ENCODE results near the gene PHF19. TPM values are rescaled to one million over a fixed set of nuclear protein-coding genes. Genes with fewer than 3 reads are reported as not detected.

PHF19 gene
- total and polyA plus RNA-seq, 5 donors: 16.0 to 21.3 (median 19.3) TPM

GRCh38 chr9:120859361-120859760 is 17.6 kb downstream of the PHF19 start:
- WGBS: 76% methylated on average over 6 of the region's 6 CpGs
- H3K9me3 ChIP-seq (ENCODE audit: control insufficient read depth, low read length): no peaks in the 10 kb centered on the region
- H3K4me1 ChIP-seq (ENCODE audit: control insufficient read depth, insufficient read depth, low read length): peaks cover 3% of the 10 kb centered on the region
- no peaks in the 10 kb centered on the region for H3K27me3 ChIP-seq (ENCODE audit: control insufficient read depth, insufficient read depth)
- intact Hi-C loops (cut with DNase I): no loop called here
- ATAC-seq (no peak), DNase-seq (no peak)
- H3K27ac ChIP-seq (ENCODE audit: low read length): no peak overlapping the region
- no peak overlapping the region for H3K4me3 ChIP-seq (ENCODE audit: low read length)

DNA sequence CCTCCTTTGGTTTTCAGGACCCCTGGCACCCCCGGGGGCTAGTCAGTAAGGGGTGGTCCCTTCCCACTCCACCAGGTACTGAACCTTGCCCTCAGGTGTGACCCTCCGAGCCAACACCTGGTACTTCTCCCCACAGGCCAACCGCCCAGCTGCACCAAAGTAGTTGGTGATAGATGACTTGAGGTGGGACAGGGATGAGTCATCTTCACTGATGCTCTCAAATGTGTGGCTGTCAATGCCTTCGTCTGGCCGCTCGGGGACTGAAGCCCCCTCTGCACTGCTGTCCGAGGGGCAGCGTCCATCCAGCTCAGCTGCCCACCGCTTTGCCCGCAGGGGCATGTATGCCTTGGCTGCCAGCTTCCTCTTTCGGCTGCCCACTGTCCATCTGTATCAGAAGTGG is 19.1 kb downstream of the PHF19 start:
- no peak overlapping the region for H3K27ac ChIP-seq (ENCODE audit: low read length)
- H3K27me3 ChIP-seq (ENCODE audit: control insufficient read depth, insufficient read depth): no peaks in the 10 kb centered on the region
- no peaks in the 10 kb centered on the region for H3K9me3 ChIP-seq (ENCODE audit: control insufficient read depth, low read length)
- WGBS: 94% methylated on average over 11 of the region's 11 CpGs
- no peak for DNase-seq
- ATAC-seq: no peak
- intact Hi-C loops (cut with DNase I): no loop called here
- no peak overlapping the region for H3K4me3 ChIP-seq (ENCODE audit: low read length)
- H3K4me1 ChIP-seq (ENCODE audit: control insufficient read depth, insufficient read depth, low read length): peaks cover 3% of the 10 kb centered on the region

DNA sequence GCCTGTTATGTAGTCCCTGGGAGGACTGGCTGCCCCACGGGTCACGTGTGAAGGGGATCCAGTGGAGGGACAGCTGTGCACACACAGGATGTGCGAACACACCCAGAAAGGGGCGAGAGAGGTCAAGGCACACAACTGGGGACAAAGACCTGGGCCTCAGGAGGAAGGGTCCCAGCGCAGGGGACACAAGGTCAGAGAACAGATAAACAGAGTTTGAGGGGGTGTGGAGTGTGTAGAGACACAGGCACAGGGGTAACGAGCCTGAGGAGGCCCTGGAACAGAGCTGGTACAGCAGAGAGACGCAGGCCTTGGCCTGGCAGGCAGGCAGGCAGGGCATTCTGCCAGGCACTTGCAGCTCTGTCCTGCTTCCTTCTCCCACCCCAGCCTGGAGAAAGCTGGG is 19.5 kb downstream of the PHF19 start:
- 77% methylated on average over 7 of the region's 7 CpGs for WGBS
- H3K4me1 ChIP-seq (ENCODE audit: control insufficient read depth, insufficient read depth, low read length): peaks cover 3% of the 10 kb centered on the region
- no peaks in the 10 kb centered on the region for H3K9me3 ChIP-seq (ENCODE audit: control insufficient read depth, low read length)
- H3K27me3 ChIP-seq (ENCODE audit: control insufficient read depth, insufficient read depth): no peaks in the 10 kb centered on the region
- intact Hi-C loops (cut with DNase I): no loop called here
- no peak overlapping the region for H3K27ac ChIP-seq (ENCODE audit: low read length)
- DNase-seq: peak in 2 of 3 donors; percentile 56 to 66
- ATAC-seq: no peak
- no peak overlapping the region for H3K4me3 ChIP-seq (ENCODE audit: low read length)

DNA sequence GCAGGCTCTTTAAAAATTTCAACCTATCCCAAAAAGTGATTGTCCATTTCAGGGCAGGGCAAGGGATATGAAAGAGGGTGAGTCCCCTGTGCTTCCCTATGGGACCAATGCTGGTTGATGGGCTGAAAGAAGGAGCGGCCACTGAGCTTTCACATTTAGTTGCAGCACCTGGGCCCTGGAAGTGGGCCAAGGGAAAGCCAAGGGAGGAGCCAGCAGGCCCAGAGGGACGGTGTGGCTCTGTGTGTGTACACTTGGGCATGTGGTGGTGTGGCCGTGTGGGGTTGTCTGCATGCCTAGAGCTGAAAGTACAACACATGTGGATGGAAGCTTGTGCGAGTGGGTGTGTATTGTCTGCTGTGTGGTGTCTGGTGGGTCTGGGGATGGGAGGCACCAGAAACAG is 20.3 kb downstream of the PHF19 start:
- Histone ChIP-seq H3K27me3 (ENCODE audit: control insufficient read depth, insufficient read depth) (no peaks in the 10 kb centered on the region), H3K4me1 (ENCODE audit: control insufficient read depth, insufficient read depth, low read length) (peaks cover 3% of the 10 kb centered on the region), H3K27ac (ENCODE audit: low read length) (no peak overlapping the region), H3K4me3 (ENCODE audit: low read length) (no peak overlapping the region), H3K9me3 (ENCODE audit: control insufficient read depth, low read length) (no peaks in the 10 kb centered on the region)
- DNase-seq (peak in 1 of 3 donors; percentile 47), ATAC-seq (peak in 1 of 2 donors; percentile 19)
- intact Hi-C loops (cut with DNase I): no loop called here
- WGBS: 77% methylated on average over 4 of the region's 4 CpGs

- intact Hi-C loops (cut with DNase I): no loop called here
- 91% methylated on average over 7 of the region's 7 CpGs for WGBS
- no peak overlapping the region for H3K4me3 ChIP-seq (ENCODE audit: low read length)
Measured at GRCh38 chr9:120855827-120856670, 20.9 kb downstream of the PHF19 start.

DNA sequence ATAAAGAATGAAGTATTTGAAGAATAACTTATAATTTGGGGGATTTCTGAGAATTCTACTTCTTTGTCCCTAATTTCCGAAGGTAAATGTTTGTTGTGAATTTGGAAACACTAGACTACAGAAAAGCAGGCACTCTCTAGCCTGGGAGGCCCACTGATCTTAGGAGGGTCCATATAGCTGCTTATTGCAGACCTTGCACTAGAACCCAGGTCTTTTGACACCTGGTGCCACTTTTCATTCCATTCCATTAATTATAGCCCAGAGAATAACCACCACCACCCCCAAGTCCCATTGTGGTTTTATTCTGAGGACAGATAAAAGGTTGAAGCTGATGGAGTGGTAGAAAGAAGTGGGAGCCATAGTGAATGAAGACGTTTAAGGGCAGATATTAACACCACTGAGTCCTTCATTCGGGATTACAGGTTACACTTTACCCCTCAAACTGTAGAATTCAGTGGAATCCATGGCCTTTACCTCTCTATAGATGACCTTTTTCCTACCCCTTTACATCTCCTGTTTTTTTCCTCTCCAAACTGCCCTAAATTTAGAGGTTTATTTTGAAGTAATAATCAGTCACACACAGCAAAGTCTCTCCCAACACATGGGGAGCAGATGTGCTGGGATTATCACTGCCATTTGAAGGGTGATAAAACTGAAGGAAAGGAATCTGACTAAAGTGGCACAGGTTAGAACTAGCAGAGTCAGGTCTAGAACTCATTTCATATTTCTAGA is 22.2 kb downstream of the PHF19 start:
- intact Hi-C loops (cut with DNase I): no loop called here
- no peak for ATAC-seq
- WGBS: 84% methylated on average over 3 of the region's 3 CpGs

More at GRCh38 chr9:120855827-120856670, 20.9 kb downstream of the PHF19 start:
- DNase-seq: no peak
- Histone ChIP-seq H3K9me3 (ENCODE audit: control insufficient read depth, low read length) (no peaks in the 10 kb centered on the region), H3K27me3 (ENCODE audit: control insufficient read depth, insufficient read depth) (no peaks in the 10 kb centered on the region), H3K27ac (ENCODE audit: low read length) (no peak overlapping the region), H3K4me1 (ENCODE audit: control insufficient read depth, insufficient read depth, low read length) (peaks cover 3% of the 10 kb centered on the region)
- ATAC-seq: peak in 1 of 2 donors; percentile 9

GRCh38 chr9:120853198-120853597 is 23.8 kb downstream of the PHF19 start:
- H3K9me3 ChIP-seq (ENCODE audit: control insufficient read depth, low read length): no peaks in the 10 kb centered on the region
- no peak overlapping the region for H3K27ac ChIP-seq (ENCODE audit: low read length)
- H3K4me3 ChIP-seq (ENCODE audit: low read length): no peak overlapping the region
- intact Hi-C loops (cut with DNase I): no loop called here
- no peaks in the 10 kb centered on the region for H3K27me3 ChIP-seq (ENCODE audit: control insufficient read depth, insufficient read depth)
- peaks cover 3% of the 10 kb centered on the region for H3K4me1 ChIP-seq (ENCODE audit: control insufficient read depth, insufficient read depth, low read length)
- no peak for DNase-seq
- no peak for ATAC-seq
- WGBS: 87% methylated on average over 6 of the region's 6 CpGs

More for the DNA sequence above, 22.2 kb downstream of the PHF19 start:
- DNase-seq: no peak
- Histone ChIP-seq H3K27ac (ENCODE audit: low read length) (no peak overlapping the region), H3K4me3 (ENCODE audit: low read length) (no peak overlapping the region), H3K27me3 (ENCODE audit: control insufficient read depth, insufficient read depth) (no peaks in the 10 kb centered on the region), H3K4me1 (ENCODE audit: control insufficient read depth, insufficient read depth, low read length) (peaks cover 3% of the 10 kb centered on the region), H3K9me3 (ENCODE audit: control insufficient read depth, low read length) (no peaks in the 10 kb centered on the region)

GRCh38 chr9:120852240-120853010 is 24.6 kb downstream of the PHF19 start:
- ATAC-seq: no peak
- Histone ChIP-seq H3K27me3 (ENCODE audit: control insufficient read depth, insufficient read depth) (no peaks in the 10 kb centered on the region), H3K4me3 (ENCODE audit: low read length) (no peak overlapping the region), H3K27ac (ENCODE audit: low read length) (no peak overlapping the region), H3K9me3 (ENCODE audit: control insufficient read depth, low read length) (no peaks in the 10 kb centered on the region), H3K4me1 (ENCODE audit: control insufficient read depth, insufficient read depth, low read length) (peaks cover 3% of the 10 kb centered on the region)
- no peak for DNase-seq
- intact Hi-C loops (cut with DNase I): no loop called here
- WGBS: 82% methylated on average over 5 of the region's 5 CpGs

GRCh38 chr9:120851449-120851848 is 25.5 kb downstream of the PHF19 start:
- no peak for ATAC-seq
- H3K4me1 ChIP-seq (ENCODE audit: control insufficient read depth, insufficient read depth, low read length): peaks cover 4% of the 10 kb centered on the region
- no peaks in the 10 kb centered on the region for H3K9me3 ChIP-seq (ENCODE audit: control insufficient read depth, low read length)
- H3K27me3 ChIP-seq (ENCODE audit: control insufficient read depth, insufficient read depth): no peaks in the 10 kb centered on the region
- H3K4me3 ChIP-seq (ENCODE audit: low read length): no peak overlapping the region
- intact Hi-C loops (cut with DNase I): no loop called here
- H3K27ac ChIP-seq (ENCODE audit: low read length): no peak overlapping the region
- 97% methylated on average over 1 of the region's 1 CpG for WGBS
- DNase-seq: no peak

DNA sequence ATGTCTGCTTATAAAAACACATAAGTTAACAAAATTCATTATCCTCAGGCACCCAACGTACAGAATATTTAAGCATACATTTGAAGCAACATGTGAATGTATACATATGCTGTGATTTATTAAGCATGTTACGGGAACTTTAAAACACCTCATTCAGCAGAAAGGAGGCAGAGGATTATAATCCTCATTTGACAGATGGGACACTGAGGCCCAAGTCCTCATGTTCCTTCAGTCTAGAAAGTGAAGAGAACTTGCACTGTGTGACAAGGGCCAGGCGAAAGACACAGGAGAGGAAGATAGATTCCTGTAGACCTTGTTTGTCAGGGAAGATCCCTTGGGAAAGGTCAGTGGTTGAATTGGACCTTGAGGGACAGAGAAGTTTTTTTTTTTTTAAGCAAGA is 26.7 kb downstream of the PHF19 start:
- no peak overlapping the region for H3K4me3 ChIP-seq (ENCODE audit: low read length)
- ATAC-seq: no peak
- no peaks in the 10 kb centered on the region for H3K9me3 ChIP-seq (ENCODE audit: control insufficient read depth, low read length)
- intact Hi-C loops (cut with DNase I): no loop called here
- H3K4me1 ChIP-seq (ENCODE audit: control insufficient read depth, insufficient read depth, low read length): peaks cover 2% of the 10 kb centered on the region
- no peaks in the 10 kb centered on the region for H3K27me3 ChIP-seq (ENCODE audit: control insufficient read depth, insufficient read depth)
- H3K27ac ChIP-seq (ENCODE audit: low read length): no peak overlapping the region
- 97% methylated on average over 3 of the region's 3 CpGs for WGBS
- DNase-seq: no peak

- H3K4me1 ChIP-seq (ENCODE audit: control insufficient read depth, insufficient read depth, low read length): peaks cover 7% of the 10 kb centered on the region
- WGBS: 78% methylated on average over 1 of the region's 1 CpG
- DNase-seq (no peak), ATAC-seq (no peak)
- intact Hi-C loops (cut with DNase I): no loop called here
- no peak overlapping the region for H3K4me3 ChIP-seq (ENCODE audit: low read length)
- no peak overlapping the region for H3K27ac ChIP-seq (ENCODE audit: low read length)
- no peaks in the 10 kb centered on the region for H3K27me3 ChIP-seq (ENCODE audit: control insufficient read depth, insufficient read depth)
- H3K9me3 ChIP-seq (ENCODE audit: control insufficient read depth, low read length): no peaks in the 10 kb centered on the region
Measured at GRCh38 chr9:120846906-120847305, 30.1 kb downstream of the PHF19 start.

All from right cardiac atrium (tissue), 5 donors.